Osteocyte (in vitro differentiated cells): ENCODE data around the gene RIMKLB. TPM values are rescaled to one million over a fixed set of nuclear protein-coding genes. Genes with fewer than 3 reads are reported as not detected.

Experiments
- DNase-seq: peaks from one replicate; pipeline ENCODE4 v3.0.0; 2021; ENCODE audit warnings: mixed read lengths; ENCODE audit not compliant: unreplicated experiment; ENCODE audit errors: extremely low spot score
- H3K27ac Mint-ChIP-seq: one replicate; pipeline ENCODE4 v1.8.0; 2021; ENCODE audit warnings: mild to moderate bottlenecking, mixed read lengths; ENCODE audit not compliant: unreplicated experiment
- H3K27me3 Mint-ChIP-seq: one replicate; pipeline ENCODE4 v1.8.0; 2021; ENCODE audit warnings: mixed read lengths; ENCODE audit not compliant: unreplicated experiment
- H3K36me3 Mint-ChIP-seq: one replicate; pipeline ENCODE4 v1.8.0; 2021; ENCODE audit warnings: mixed read lengths; ENCODE audit not compliant: unreplicated experiment
- H3K4me1 Mint-ChIP-seq: one replicate; pipeline ENCODE4 v1.8.0; 2021; ENCODE audit warnings: mixed read lengths; ENCODE audit not compliant: unreplicated experiment
- H3K4me3 Mint-ChIP-seq: one replicate; pipeline ENCODE4 v1.8.0; 2021; ENCODE audit warnings: mild to moderate bottlenecking, moderate library complexity, mixed read lengths; ENCODE audit not compliant: unreplicated experiment
- H3K9me3 Mint-ChIP-seq: one replicate; pipeline ENCODE4 v1.8.0; 2021; ENCODE audit warnings: mixed read lengths; ENCODE audit not compliant: unreplicated experiment
- total RNA-seq: library from RNA; stranded (reverse); gene quantifications from 2 replicates; pipeline ENCODE4 v1.2.1, GENCODE V29; 2021
- TF ChIP-seq, protein P1 (sequence below): fragments of 200-600 bp; sonication (generic); IDR thresholded peaks from 2 replicates; pipeline ENCODE4 v1.5.0; 2021; ENCODE audit warnings: antibody characterized with exemption, mild to moderate bottlenecking, moderate library complexity

RIMKLB gene
- total RNA-seq, 1 donor from 2014 or later = 32.5 TPM

GRCh38 chr12:8779281-8779680, 81.5 kb downstream of the RIMKLB start:
- peaks cover 24% of the 10 kb centered on the region for H3K36me3 Mint-ChIP-seq
- H3K4me1 Mint-ChIP-seq = no peaks in the 10 kb centered on the region
- H3K4me3 Mint-ChIP-seq = no peak overlapping the region
- TF ChIP-seq, protein P1, sequence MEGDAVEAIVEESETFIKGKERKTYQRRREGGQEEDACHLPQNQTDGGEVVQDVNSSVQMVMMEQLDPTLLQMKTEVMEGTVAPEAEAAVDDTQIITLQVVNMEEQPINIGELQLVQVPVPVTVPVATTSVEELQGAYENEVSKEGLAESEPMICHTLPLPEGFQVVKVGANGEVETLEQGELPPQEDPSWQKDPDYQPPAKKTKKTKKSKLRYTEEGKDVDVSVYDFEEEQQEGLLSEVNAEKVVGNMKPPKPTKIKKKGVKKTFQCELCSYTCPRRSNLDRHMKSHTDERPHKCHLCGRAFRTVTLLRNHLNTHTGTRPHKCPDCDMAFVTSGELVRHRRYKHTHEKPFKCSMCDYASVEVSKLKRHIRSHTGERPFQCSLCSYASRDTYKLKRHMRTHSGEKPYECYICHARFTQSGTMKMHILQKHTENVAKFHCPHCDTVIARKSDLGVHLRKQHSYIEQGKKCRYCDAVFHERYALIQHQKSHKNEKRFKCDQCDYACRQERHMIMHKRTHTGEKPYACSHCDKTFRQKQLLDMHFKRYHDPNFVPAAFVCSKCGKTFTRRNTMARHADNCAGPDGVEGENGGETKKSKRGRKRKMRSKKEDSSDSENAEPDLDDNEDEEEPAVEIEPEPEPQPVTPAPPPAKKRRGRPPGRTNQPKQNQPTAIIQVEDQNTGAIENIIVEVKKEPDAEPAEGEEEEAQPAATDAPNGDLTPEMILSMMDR = no peak
- H3K9me3 Mint-ChIP-seq = no peaks in the 10 kb centered on the region
- H3K27ac Mint-ChIP-seq = no peak overlapping the region
- no peaks in the 10 kb centered on the region for H3K27me3 Mint-ChIP-seq
- DNase-seq = no peak

GRCh38 chr12:8779862-8780261, 82.1 kb downstream of the RIMKLB start:
- H3K9me3 Mint-ChIP-seq = no peaks in the 10 kb centered on the region
- peaks cover 19% of the 10 kb centered on the region for H3K36me3 Mint-ChIP-seq
- H3K4me3 Mint-ChIP-seq = no peak overlapping the region
- H3K27me3 Mint-ChIP-seq = no peaks in the 10 kb centered on the region
- no peaks in the 10 kb centered on the region for H3K4me1 Mint-ChIP-seq
- DNase-seq = no peak
- no peak overlapping the region for H3K27ac Mint-ChIP-seq
- TF ChIP-seq, protein P1 = no peak

DNA sequence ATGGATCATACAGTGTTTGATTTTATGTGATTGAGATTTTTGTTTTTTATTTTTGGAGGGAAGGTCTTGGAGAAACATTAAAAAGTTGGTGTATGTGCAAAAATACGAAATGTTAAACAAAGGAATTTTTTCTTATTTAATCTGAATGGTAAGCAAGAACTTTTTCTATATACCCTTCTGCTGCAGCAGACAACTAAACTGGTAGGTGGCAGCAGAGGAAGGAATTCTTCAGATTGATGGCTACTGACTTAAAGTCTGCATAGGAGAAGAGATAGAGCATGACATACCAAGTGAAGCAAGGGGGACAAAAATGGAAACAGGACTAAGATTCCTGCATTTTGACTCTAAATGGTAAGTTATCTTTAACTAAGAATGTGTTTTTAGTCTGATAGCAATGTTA, 82.6 kb downstream of the RIMKLB start:
- Mint-ChIP-seq H3K9me3 (no peaks in the 10 kb centered on the region), H3K27me3 (no peaks in the 10 kb centered on the region), H3K4me3 (no peak overlapping the region), H3K27ac (no peak overlapping the region), H3K4me1 (no peaks in the 10 kb centered on the region), H3K36me3 (peaks cover 16% of the 10 kb centered on the region)
- TF ChIP-seq, protein P1 = peak; percentile 51
- DNase-seq = no peak

- Mint-ChIP-seq H3K4me3 (no peak overlapping the region), H3K27me3 (no peaks in the 10 kb centered on the region), H3K4me1 (no peaks in the 10 kb centered on the region), H3K36me3 (peaks cover 16% of the 10 kb centered on the region), H3K27ac (no peak overlapping the region), H3K9me3 (no peaks in the 10 kb centered on the region)
- DNase-seq = no peak
- TF ChIP-seq, protein P1 = no peak
Observed at GRCh38 chr12:8781381-8782127, 83.8 kb downstream of the RIMKLB start.

DNA sequence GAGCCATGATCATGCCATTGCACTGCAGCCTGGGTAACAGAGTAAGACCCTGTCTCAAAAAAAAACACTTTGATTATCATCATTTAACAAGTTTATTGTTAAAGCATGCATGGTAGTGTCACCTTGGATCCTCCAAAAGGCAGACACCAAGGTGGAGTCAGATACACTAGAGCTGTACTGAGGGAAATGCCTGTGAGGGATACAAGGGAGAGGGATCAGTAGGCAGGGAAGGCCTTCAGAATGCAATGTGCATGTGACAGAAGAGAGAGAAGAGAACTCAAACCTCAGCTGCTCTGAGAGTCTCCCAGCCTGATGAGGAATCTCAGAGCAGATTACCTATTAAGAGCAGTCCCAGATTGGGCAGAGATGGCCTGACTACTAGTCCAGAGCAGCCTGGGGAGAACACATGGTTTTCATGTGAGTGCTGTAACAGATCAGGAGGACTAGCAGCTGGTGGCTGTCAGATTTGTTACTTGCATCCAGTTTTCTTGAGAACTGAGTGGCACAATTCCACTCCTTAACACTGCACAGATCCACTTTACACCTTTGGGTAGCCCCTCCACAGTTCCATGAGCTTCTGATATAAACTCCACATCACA, 86.6 kb downstream of the RIMKLB start:
- peaks cover 7% of the 10 kb centered on the region for H3K36me3 Mint-ChIP-seq
- no peaks in the 10 kb centered on the region for H3K27me3 Mint-ChIP-seq
- H3K4me3 Mint-ChIP-seq = no peak overlapping the region
- TF ChIP-seq, protein P1 = no peak
- H3K9me3 Mint-ChIP-seq = no peaks in the 10 kb centered on the region
- H3K27ac Mint-ChIP-seq = no peak overlapping the region
- DNase-seq = no peak
- no peaks in the 10 kb centered on the region for H3K4me1 Mint-ChIP-seq
